Lower leg skin (tissue), 4 donors: ENCODE results near the gene TMEM170B. TPM values are rescaled to one million over a fixed set of nuclear protein-coding genes. Genes with fewer than 3 reads are reported as not detected.

Experiments
- DNase-seq, 2 donors: peaks; one replicate each; pipeline ENCODE4 v3.0.0-alpha.2; 2019; ENCODE audit warnings: low spot score in 2 of 2
- H3K4me3 ChIP-seq: fragments of 200-600 bp; sonication (generic); 2 replicates; pipeline ENCODE4 v1.5.1; 2017; ENCODE audit warnings: mild to moderate bottlenecking, low read depth; ENCODE audit not compliant: poor library complexity, severe bottlenecking
- POLR2A ChIP-seq, 2 donors: fragments of 450-650 bp; IDR thresholded peaks; one replicate each; pipeline ENCODE4 v1.6.1; 2016 to 2017; ENCODE audit warnings: antibody characterized with exemption in 2 of 2, mild to moderate bottlenecking in 1 of 2, moderate library complexity in 1 of 2
- WGBS, 2 donors: methylation state at CpG; one replicate each; pipeline ENCODE4 v1.1.5; 2018; 5-methylcytosine and 5-hydroxymethylcytosine counted together
- intact Hi-C: fragments of 100-400 bp; cut with DNase I; formaldehyde crosslinking; loops from one replicate; pipeline ENCODE4 v1.15.0; 2023; ENCODE audit warnings: low total_unique reads
- total RNA-seq, 4 donors: library from RNA; depleted of rRNA; stranded (reverse); fragments of >200 nt; gene quantifications; one replicate each; pipeline ENCODE4 v1.1.0, GENCODE V29; 2016
- TF ChIP-seq, protein P1 (sequence below), 3 donors: fragments of 450-650 bp; IDR thresholded peaks; one replicate each; pipeline ENCODE4 v1.5.1; 2016; ENCODE audit warnings: antibody characterized with exemption in 3 of 3, mild to moderate bottlenecking in 3 of 3, moderate library complexity in 2 of 3

The TMEM170B gene
- 1 to 10 TPM in 2 of 4 donors, under 1 TPM in 2; 0.34 to 2.1 (median 1.3) TPM for total RNA-seq

GRCh38 chr6:11537229-11538051 lies at the start of gene TMEM170B:
Gene TMEM170B, plus strand, starts transcription at chr6:11537749. Its CDS starts 529 bp downstream, at chr6:11538278.
- H3K4me3 ChIP-seq: peak within 1 kb of the TSS; percentile 63
- no peak for TF ChIP-seq POLR2A (IDR thresholded peaks at IDR 0.05)
- TF ChIP-seq, protein P1, sequence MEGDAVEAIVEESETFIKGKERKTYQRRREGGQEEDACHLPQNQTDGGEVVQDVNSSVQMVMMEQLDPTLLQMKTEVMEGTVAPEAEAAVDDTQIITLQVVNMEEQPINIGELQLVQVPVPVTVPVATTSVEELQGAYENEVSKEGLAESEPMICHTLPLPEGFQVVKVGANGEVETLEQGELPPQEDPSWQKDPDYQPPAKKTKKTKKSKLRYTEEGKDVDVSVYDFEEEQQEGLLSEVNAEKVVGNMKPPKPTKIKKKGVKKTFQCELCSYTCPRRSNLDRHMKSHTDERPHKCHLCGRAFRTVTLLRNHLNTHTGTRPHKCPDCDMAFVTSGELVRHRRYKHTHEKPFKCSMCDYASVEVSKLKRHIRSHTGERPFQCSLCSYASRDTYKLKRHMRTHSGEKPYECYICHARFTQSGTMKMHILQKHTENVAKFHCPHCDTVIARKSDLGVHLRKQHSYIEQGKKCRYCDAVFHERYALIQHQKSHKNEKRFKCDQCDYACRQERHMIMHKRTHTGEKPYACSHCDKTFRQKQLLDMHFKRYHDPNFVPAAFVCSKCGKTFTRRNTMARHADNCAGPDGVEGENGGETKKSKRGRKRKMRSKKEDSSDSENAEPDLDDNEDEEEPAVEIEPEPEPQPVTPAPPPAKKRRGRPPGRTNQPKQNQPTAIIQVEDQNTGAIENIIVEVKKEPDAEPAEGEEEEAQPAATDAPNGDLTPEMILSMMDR (IDR thresholded peaks at IDR 0.05): no peak
- peak; percentile 82 to 98 for DNase-seq
- intact Hi-C loops: no loop called here
- 0 to 2% methylated on average over 47 to 81 of the region's 110 CpGs for WGBS, 2 donors

DNA sequence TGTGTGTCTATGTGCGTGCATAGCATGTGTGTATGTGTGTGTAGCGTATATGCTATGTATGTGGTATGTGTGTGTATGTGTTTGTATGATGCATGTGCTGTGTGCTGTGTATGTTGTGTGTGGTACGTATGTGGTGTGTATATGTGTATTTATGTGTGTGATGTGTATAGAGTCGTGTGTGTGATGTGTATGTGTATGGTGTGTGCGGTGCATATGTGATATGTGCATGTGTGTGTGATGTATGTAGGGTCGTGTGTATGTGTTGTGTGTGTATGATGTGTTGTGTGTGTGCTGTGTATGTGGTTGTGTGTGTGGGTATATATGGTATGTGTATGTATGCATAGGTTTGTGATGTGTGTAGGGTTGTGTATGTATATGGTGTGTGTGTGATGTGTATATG lies 46.6 kb upstream of the TMEM170B start:
- 64 to 79% methylated on average over 6 of the region's 6 CpGs for WGBS, 2 donors
- intact Hi-C loops: no loop called here
- DNase-seq: no peak
- no peak overlapping the region for H3K4me3 ChIP-seq
- TF ChIP-seq, protein P1 (IDR thresholded peaks at IDR 0.05): no peak
- TF ChIP-seq POLR2A (IDR thresholded peaks at IDR 0.05): no peak

GRCh38 chr6:11491596-11492463 lies 45.7 kb upstream of the TMEM170B start:
- no peak for DNase-seq
- TF ChIP-seq, protein P1 (IDR thresholded peaks at IDR 0.05): no peak
- TF ChIP-seq POLR2A (IDR thresholded peaks at IDR 0.05): no peak
- no peak overlapping the region for H3K4me3 ChIP-seq
- intact Hi-C loops: no loop called here
- WGBS, 2 donors: 88 to 91% methylated on average over 10 of the region's 10 CpGs

DNA sequence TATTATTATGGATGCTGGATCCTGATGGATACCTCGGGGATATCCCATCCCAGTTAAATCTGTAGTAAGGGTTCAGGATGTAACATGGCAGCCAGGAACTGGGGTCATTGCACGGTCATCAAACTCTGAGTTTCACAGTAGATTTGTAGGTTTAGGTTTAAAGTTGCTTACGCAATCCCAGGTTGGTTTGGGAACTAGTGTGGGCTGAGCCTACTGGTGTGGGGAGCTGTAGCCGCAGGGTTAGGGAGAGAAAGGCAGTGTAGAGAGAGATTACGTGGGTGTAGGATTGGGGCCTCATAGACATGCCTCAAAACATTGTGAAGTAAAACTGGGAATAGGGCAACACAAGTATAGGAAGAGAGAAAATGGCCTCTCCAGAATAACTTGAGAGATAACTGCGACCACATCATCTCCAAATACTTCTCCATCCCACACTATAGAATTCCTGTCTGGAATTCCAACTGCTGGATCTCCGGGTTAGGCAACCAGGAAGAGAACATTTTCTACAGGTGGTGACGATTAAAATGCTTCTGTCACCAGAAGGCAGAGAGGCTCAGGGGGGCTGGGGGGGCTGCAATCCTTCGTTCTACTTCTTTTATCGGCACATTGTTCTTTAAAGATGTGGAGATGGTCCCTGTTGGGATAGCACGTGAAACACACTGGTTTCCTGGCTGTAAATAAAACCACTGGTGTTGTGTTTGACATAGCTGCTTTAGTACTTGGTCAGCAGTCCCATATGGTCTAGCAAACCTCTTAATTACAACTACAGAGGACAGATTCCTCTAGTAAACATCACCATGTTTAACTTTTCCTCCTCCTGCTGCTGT lies 44.9 kb upstream of the TMEM170B start:
- WGBS, 2 donors: 89 to 92% methylated on average over 11 of the region's 11 CpGs
- H3K4me3 ChIP-seq: no peak overlapping the region
- intact Hi-C loops: no loop called here
- no peak for DNase-seq
- TF ChIP-seq, protein P1 (IDR thresholded peaks at IDR 0.05): no peak
- no peak for TF ChIP-seq POLR2A (IDR thresholded peaks at IDR 0.05)

- 53 to 56% methylated on average over 5 of the region's 5 CpGs for WGBS, 2 donors
- no peak for DNase-seq
- intact Hi-C loops: no loop called here
- TF ChIP-seq, protein P1 (IDR thresholded peaks at IDR 0.05): no peak
- no peak for TF ChIP-seq POLR2A (IDR thresholded peaks at IDR 0.05)
- H3K4me3 ChIP-seq: no peak overlapping the region
Observed at GRCh38 chr6:11493974-11494373, 43.6 kb upstream of the TMEM170B start.
